Endothelial cell of umbilical vein (primary cell): ENCODE measurements around the gene FARP2. TPM values are rescaled to one million over a fixed set of nuclear protein-coding genes. Genes with fewer than 3 reads are reported as not detected.

Experiments used
- BruUV-seq: library from RNA; stranded (reverse); fragments of 400-500 nt; replicated peaks from 2 replicates; lab custom pipeline; 2021; lab: Mats Ljungman, UMichigan
- CTCF ChIA-PET: fragments of 300-600, 350-600 bp; sonication (Branson Sonifier 250); formaldehyde crosslinking; loops from one replicate; lab custom pipeline; 2021; ENCODE audit warnings: antibody characterized with exemption, inconsistent platforms; lab: Charles Lee
- POLR2A ChIA-PET: fragments of 300-600, 350-600 bp; sonication (Branson Sonifier 250); formaldehyde crosslinking; loops from one replicate; lab custom pipeline; 2021; ENCODE audit warnings: antibody characterized with exemption, inconsistent platforms; lab: Charles Lee
- DNase-seq: peaks from one replicate; pipeline ENCODE4 v3.0.0-alpha.2; 2011; ENCODE audit warnings: low read depth, low spot score
- FAIRE-seq: peaks from 2 replicates; lab custom pipeline; 2011; peaks lifted over from hg19 to GRCh38; lab: Jason Lieb, UNC
- H2AFZ ChIP-seq: 2 replicates; pipeline ENCODE4 v1.6.0; 2012; ENCODE audit warnings: low read depth, low read length, control low read depth, inconsistent platforms
- H3K27ac ChIP-seq: 2 replicates; pipeline ENCODE4 v1.5.1; 2011; ENCODE audit warnings: low read depth, mild to moderate bottlenecking, control low read depth, low read length, moderate library complexity; ENCODE audit not compliant: insufficient read depth
- H3K27me3 ChIP-seq, 2 experiments: 2 replicates each; pipeline versions ENCODE4 v1.6.0 to v1.6.1; 2011; ENCODE audit warnings: low read length in 2 of 2, mixed read lengths in 1 of 2; ENCODE audit not compliant: control insufficient read depth in 2 of 2, insufficient read depth in 2 of 2
- H3K36me3 ChIP-seq, 2 experiments: 2 replicates in 1 of 2; 3 replicates in 1 of 2; pipeline ENCODE4 v1.5.1; 2011; ENCODE audit warnings: low read length in 2 of 2, mild to moderate bottlenecking in 1 of 2, moderate library complexity in 1 of 2; ENCODE audit not compliant: control insufficient read depth in 2 of 2, insufficient read depth in 2 of 2; ENCODE audit errors: extremely low read depth in 1 of 2
- H3K4me1 ChIP-seq: 3 replicates; pipeline ENCODE4 v1.5.1; 2011; ENCODE audit warnings: mild to moderate bottlenecking, low read length; ENCODE audit not compliant: control insufficient read depth, insufficient read depth; ENCODE audit errors: extremely low read depth
- H3K4me2 ChIP-seq: 2 replicates; pipeline ENCODE4 v1.6.1; 2011; ENCODE audit warnings: low read length, control low read depth, mixed read lengths; ENCODE audit not compliant: insufficient read depth
- H3K4me3 ChIP-seq, 3 experiments: fragments of 200-600 bp in 1 of 3; sonication (generic), shearing (Covaris generic) in 1 of 3; replicated peaks in 1 of 3; 2 replicates each; pipeline ENCODE4 v1.5.1; 2011 to 2016; ENCODE audit warnings: control low read depth in 3 of 3, low read length in 3 of 3, mild to moderate bottlenecking in 2 of 3, inconsistent platforms in 1 of 3, low read depth in 1 of 3, moderate library complexity in 1 of 3; ENCODE audit not compliant: insufficient read depth in 1 of 3
- H3K79me2 ChIP-seq: 2 replicates; pipeline ENCODE4 v1.6.0; 2012; ENCODE audit warnings: low read length, inconsistent platforms; ENCODE audit not compliant: control insufficient read depth, insufficient read depth
- H3K9ac ChIP-seq: replicated peaks from 2 replicates; pipeline ENCODE3; 2011; ENCODE audit warnings: low read length, control low read depth; ENCODE audit not compliant: insufficient read depth; ENCODE audit errors: extremely low read depth
- H3K9me1 ChIP-seq: replicated peaks from 3 replicates; pipeline ENCODE4 v1.6.0; 2011; ENCODE audit warnings: mild to moderate bottlenecking, low read length; ENCODE audit not compliant: control insufficient read depth, insufficient read depth; ENCODE audit errors: extremely low read depth
- H3K9me3 ChIP-seq: replicated peaks from 2 replicates; pipeline ENCODE4 v1.5.1; 2012; ENCODE audit warnings: low read length, inconsistent platforms; ENCODE audit not compliant: control insufficient read depth, insufficient read depth
- H4K20me1 ChIP-seq: replicated peaks from 2 replicates; pipeline ENCODE3; 2011; ENCODE audit warnings: mild to moderate bottlenecking, low read length; ENCODE audit not compliant: control insufficient read depth, insufficient read depth; ENCODE audit errors: extremely low read depth
- CTCF ChIP-seq, 2 donors: IDR thresholded peaks; 1 replicate in 1 of 2; 2 replicates in 1 of 2; pipeline ENCODE4 v1.5.1; 2011; ENCODE audit warnings: low read length in 2 of 2, mild to moderate bottlenecking in 2 of 2, moderate library complexity in 2 of 2, control low read depth in 1 of 2, inconsistent platforms in 1 of 2, low read depth in 1 of 2; ENCODE audit not compliant: insufficient read depth in 1 of 2; ENCODE audit errors: extremely low read depth in 1 of 2
- JUN ChIP-seq: IDR thresholded peaks from 2 replicates; pipeline ENCODE4 v1.6.1; 2011; ENCODE audit warnings: borderline replicate concordance, low read depth; ENCODE audit not compliant: insufficient read length, insufficient read depth
- dilution Hi-C: fragments of 300-500 bp; cut with MboI; formaldehyde crosslinking; loops from one replicate; pipeline ENCODE4 v1.15.0; 2019; ENCODE audit warnings: low sequenced_read_pairs; ENCODE audit not compliant: extremely low pct_ligation_motif_present
- intact Hi-C: fragments of 100-400 bp; cut with micrococcal nuclease; formaldehyde crosslinking; loops from one replicate; pipeline ENCODE4 v1.10.0; 2022
- polyA plus RNA-seq, 4 experiments: library from polyadenylated mRNA; depleted of rRNA in 3 of 4; stranded (reverse) in 3 of 4; unstranded in 1 of 4; fragments of >200 nt; gene quantifications; 2 replicates each; pipeline versions ENCODE4 v1.2.1 to v1.2.3, GENCODE V29; 2011 to 2012; ENCODE audit warnings: missing spikeins in 1 of 4
- total RNA-seq: library from RNA; stranded (reverse); gene quantifications from 2 replicates; pipeline ENCODE4 v1.2.3, GENCODE V29; 2021

The FARP2 gene
- total and polyA plus RNA-seq, 2 donors (not counting 3 experiments of a cell fraction or from before 2014, with no cell fraction given): 15.3 to 45.3 TPM

GRCh38 chr2:241489733-241490680, 133.9 kb downstream of the FARP2 start:
- no TSS peak for BruUV-seq
- Histone ChIP-seq H3K9me1 (no peaks in the 10 kb centered on the region), H3K27me3 (no peaks in the 10 kb centered on the region), H3K9me3 (no peaks in the 10 kb centered on the region), H3K4me1 (no peaks in the 10 kb centered on the region), H4K20me1 (no peaks in the 10 kb centered on the region), H3K4me2 (no peak overlapping the region), H3K4me3 (no peak overlapping the region), H3K9ac (no peak overlapping the region), H3K27ac (no peak overlapping the region), H3K36me3 (peaks cover 2 to 17% of the 10 kb centered on the region in 2 experiments), H3K79me2 (no peaks in the 10 kb centered on the region), H2AFZ (no peak overlapping the region)
- no peak for DNase-seq
- ChIA-PET POLR2A (interaction anchor here (1.0 kb wide), 1 partner anchor 8 kb away, joined by 3 read pairs; no protein-coding TSS in a partner anchor), CTCF (interaction anchor here (0.9 kb wide), 1 partner anchor 23 kb away, joined by 3 read pairs; no protein-coding TSS in a partner anchor)
- no peak for FAIRE-seq
- intact Hi-C loops: no loop called here
- dilution Hi-C loops: no loop called here
- TF ChIP-seq JUN (no peak), CTCF (IDR thresholded peaks at IDR 0.05; ENCODE audit: extremely low read depth in 1 of 2, insufficient read depth in 1 of 2, low read depth in 1 of 2, low read length in 2 of 2) (no peak)
